Measurements from ENCODE around the gene GLRX5.
A peak's percentile ranks its signal among the peaks of the same experiment; 100 is the strongest.

DNA sequence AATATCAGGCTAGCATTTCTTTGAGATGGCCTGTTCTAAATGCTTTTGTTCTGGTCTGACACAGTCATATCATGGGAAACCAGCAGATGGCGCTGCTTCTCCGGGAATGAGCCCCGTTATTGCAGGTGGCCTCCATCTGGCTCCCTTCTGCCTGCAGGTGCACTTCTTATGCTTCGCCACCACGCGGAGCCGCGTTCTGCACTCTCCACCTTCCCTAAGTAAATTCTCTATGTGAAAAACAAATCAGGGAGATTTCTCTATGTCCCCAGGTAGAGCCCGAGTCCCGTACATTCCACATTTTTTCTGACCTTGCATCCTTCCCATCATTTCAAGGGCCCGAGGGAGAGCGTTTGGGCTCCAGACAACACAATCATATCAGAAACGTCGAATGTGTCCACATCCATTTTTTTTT lies 26.2 kb downstream of the GLRX5 start:
- TF ChIP-seq, protein P1, sequence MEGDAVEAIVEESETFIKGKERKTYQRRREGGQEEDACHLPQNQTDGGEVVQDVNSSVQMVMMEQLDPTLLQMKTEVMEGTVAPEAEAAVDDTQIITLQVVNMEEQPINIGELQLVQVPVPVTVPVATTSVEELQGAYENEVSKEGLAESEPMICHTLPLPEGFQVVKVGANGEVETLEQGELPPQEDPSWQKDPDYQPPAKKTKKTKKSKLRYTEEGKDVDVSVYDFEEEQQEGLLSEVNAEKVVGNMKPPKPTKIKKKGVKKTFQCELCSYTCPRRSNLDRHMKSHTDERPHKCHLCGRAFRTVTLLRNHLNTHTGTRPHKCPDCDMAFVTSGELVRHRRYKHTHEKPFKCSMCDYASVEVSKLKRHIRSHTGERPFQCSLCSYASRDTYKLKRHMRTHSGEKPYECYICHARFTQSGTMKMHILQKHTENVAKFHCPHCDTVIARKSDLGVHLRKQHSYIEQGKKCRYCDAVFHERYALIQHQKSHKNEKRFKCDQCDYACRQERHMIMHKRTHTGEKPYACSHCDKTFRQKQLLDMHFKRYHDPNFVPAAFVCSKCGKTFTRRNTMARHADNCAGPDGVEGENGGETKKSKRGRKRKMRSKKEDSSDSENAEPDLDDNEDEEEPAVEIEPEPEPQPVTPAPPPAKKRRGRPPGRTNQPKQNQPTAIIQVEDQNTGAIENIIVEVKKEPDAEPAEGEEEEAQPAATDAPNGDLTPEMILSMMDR (IDR thresholded peaks at IDR 0.05) = peak; percentile 100
- no peak for TF ChIP-seq EZH2 (IDR thresholded peaks at IDR 0.05)

Measured in neural progenitor cell (in vitro differentiated cells).